Neural progenitor cell (in vitro differentiated cells): Measurements from ENCODE around the gene STK32B. TPM values are rescaled to one million over a fixed set of nuclear protein-coding genes. Genes with fewer than 3 reads are reported as not detected.
A peak's percentile ranks its signal among the peaks of the same experiment; 100 is the strongest.

ENCODE experiments used
- DNase-seq: peaks from one replicate; pipeline ENCODE4 v3.0.0-alpha.2; 2016; ENCODE audit warnings: low spot score
- H2AFZ ChIP-seq: fragments of 200-600 bp; sonication (generic); replicated peaks from 2 replicates; pipeline ENCODE4 v1.6.1; 2016; ENCODE audit warnings: antibody characterized with exemption
- H3F3A ChIP-seq: fragments of 200-600 bp; sonication (generic); 2 replicates; pipeline ENCODE4 v1.6.1; 2016; ENCODE audit warnings: antibody characterized with exemption, low read depth
- H3K27ac ChIP-seq: fragments of 200-600 bp; sonication (generic); 2 replicates; pipeline ENCODE4 v1.5.1; 2016; ENCODE audit warnings: mild to moderate bottlenecking
- H3K27me3 ChIP-seq: fragments of 200-600 bp; sonication (generic); 2 replicates; pipeline ENCODE4 v1.6.1; 2016; ENCODE audit warnings: mild to moderate bottlenecking, moderate library complexity
- H3K36me3 ChIP-seq: fragments of 200-600 bp; sonication (generic); 2 replicates; pipeline ENCODE4 v1.5.1; 2016
- H3K4me1 ChIP-seq: fragments of 200-600 bp; sonication (generic); 2 replicates; pipeline ENCODE4 v1.6.1; 2016; ENCODE audit warnings: mixed run types
- H3K4me2 ChIP-seq: fragments of 200-600 bp; sonication (generic); 2 replicates; pipeline ENCODE4 v1.6.1; 2016
- H3K4me3 ChIP-seq: fragments of 200-600 bp; sonication (generic); 2 replicates; pipeline ENCODE4 v1.5.1; 2016
- H3K79me2 ChIP-seq: fragments of 200-600 bp; sonication (generic); 2 replicates; pipeline ENCODE4 v1.6.1; 2016; ENCODE audit warnings: low read depth
- H3K9ac ChIP-seq: fragments of 200-600 bp; sonication (generic); 2 replicates; pipeline ENCODE4 v1.6.1; 2016
- H3K9me3 ChIP-seq: fragments of 200-600 bp; sonication (generic); 2 replicates; pipeline ENCODE4 v1.5.1; 2016; ENCODE audit warnings: low read depth
- H4K20me1 ChIP-seq: fragments of 200-600 bp; sonication (generic); 2 replicates; pipeline ENCODE4 v1.6.1; 2016; ENCODE audit warnings: low read depth
- H3K27ac Mint-ChIP-seq: 3 replicates; pipeline ENCODE4 v1.8.0; 2021; ENCODE audit warnings: mixed read lengths
- H3K27me3 Mint-ChIP-seq: 2 replicates; pipeline ENCODE4 v1.8.0; 2022; ENCODE audit warnings: low read depth, mild to moderate bottlenecking, inconsistent platforms, moderate library complexity, mixed read lengths; ENCODE audit not compliant: insufficient read depth
- H3K36me3 Mint-ChIP-seq: 3 replicates; pipeline ENCODE4 v1.8.0; 2021; ENCODE audit warnings: mixed read lengths
- H3K4me1 Mint-ChIP-seq: 3 replicates; pipeline ENCODE4 v1.8.0; 2021; ENCODE audit warnings: mixed read lengths
- H3K4me3 Mint-ChIP-seq: 3 replicates; pipeline ENCODE4 v1.8.0; 2021; ENCODE audit warnings: mild to moderate bottlenecking, moderate library complexity, mixed read lengths
- H3K9me3 Mint-ChIP-seq: 3 replicates; pipeline ENCODE4 v1.8.0; 2020; ENCODE audit warnings: mixed read lengths
- CTCF ChIP-seq: fragments of 200-600 bp; sonication (generic); IDR thresholded peaks from 2 replicates; pipeline ENCODE4 v1.5.1; 2017; ENCODE audit warnings: antibody characterized with exemption, mild to moderate bottlenecking
- EZH2 ChIP-seq: fragments of 200-600 bp; sonication (generic); IDR thresholded peaks from 2 replicates; pipeline ENCODE4 v1.6.1; 2017; ENCODE audit warnings: antibody characterized with exemption, mild to moderate bottlenecking, moderate library complexity
- EZH2phosphoT487 ChIP-seq: fragments of 200-600 bp; sonication (generic); IDR thresholded peaks from 2 replicates; pipeline ENCODE4 v1.6.1; 2017; ENCODE audit warnings: antibody characterized with exemption
- total RNA-seq: library from RNA; depleted of rRNA; stranded (reverse); fragments of >200 nt; gene quantifications from 2 replicates; pipeline ENCODE4 v1.2.3, GENCODE V29; 2015; ENCODE audit warnings: low replicate concordance

Gene STK32B
- total RNA-seq, 1 donor from 2014 or later, result 2.5 TPM

- H3K4me3 ChIP-seq, result no peak overlapping the region
- no peaks in the 10 kb centered on the region for H3F3A ChIP-seq
- H3K79me2 ChIP-seq, result no peaks in the 10 kb centered on the region
- H2AFZ ChIP-seq, result no peak overlapping the region
- no peaks in the 10 kb centered on the region for H3K36me3 Mint-ChIP-seq
- no peak overlapping the region for H3K27ac ChIP-seq
- no peak overlapping the region for H3K9ac ChIP-seq
- no peaks in the 10 kb centered on the region for H4K20me1 ChIP-seq
- no peak overlapping the region for H3K4me2 ChIP-seq
- no peak overlapping the region for H3K27ac Mint-ChIP-seq
- peaks cover 7% of the 10 kb centered on the region for H3K4me1 ChIP-seq
- TF ChIP-seq CTCF, result no peak
- TF ChIP-seq EZH2, result no peak
- TF ChIP-seq EZH2phosphoT487, result no peak
- no peaks in the 10 kb centered on the region for H3K36me3 ChIP-seq
- DNase-seq, result no peak
- H3K27me3 Mint-ChIP-seq, result no peaks in the 10 kb centered on the region
- H3K27me3 ChIP-seq, result no peaks in the 10 kb centered on the region
- H3K9me3 ChIP-seq, result no peaks in the 10 kb centered on the region
- peaks cover under 1% of the 10 kb centered on the region for H3K4me1 Mint-ChIP-seq
- no peak overlapping the region for H3K4me3 Mint-ChIP-seq
- H3K9me3 Mint-ChIP-seq, result no peaks in the 10 kb centered on the region
These were observed 87.9 kb downstream of the STK32B start for GRCh38 chr4:5139141-5139540.

- DNase-seq, result no peak
- Histone ChIP-seq H3F3A (no peaks in the 10 kb centered on the region), H3K9ac (no peak overlapping the region), H3K79me2 (no peaks in the 10 kb centered on the region), H3K36me3 (no peaks in the 10 kb centered on the region), H2AFZ (no peak overlapping the region), H3K27me3 (no peaks in the 10 kb centered on the region), H3K4me3 (no peak overlapping the region), H4K20me1 (no peaks in the 10 kb centered on the region), H3K4me2 (no peak overlapping the region), H3K27ac (no peak overlapping the region), H3K9me3 (no peaks in the 10 kb centered on the region), H3K4me1 (no peaks in the 10 kb centered on the region)
- Mint-ChIP-seq H3K36me3 (no peaks in the 10 kb centered on the region), H3K27ac (no peak overlapping the region), H3K4me3 (no peak overlapping the region), H3K9me3 (peaks cover 4% of the 10 kb centered on the region), H3K4me1 (no peaks in the 10 kb centered on the region), H3K27me3 (no peaks in the 10 kb centered on the region)
- no peak for TF ChIP-seq EZH2
- no peak for TF ChIP-seq EZH2phosphoT487
- TF ChIP-seq CTCF, result no peak
These were observed 90.5 kb downstream of the STK32B start for GRCh38 chr4:5141802-5142201.

- no peaks in the 10 kb centered on the region for H3K27me3 Mint-ChIP-seq
- H3K9me3 ChIP-seq, result no peaks in the 10 kb centered on the region
- peaks cover 4% of the 10 kb centered on the region for H3K9me3 Mint-ChIP-seq
- DNase-seq, result peak; percentile 75
- H3K27me3 ChIP-seq, result peaks cover 2% of the 10 kb centered on the region
- no peak overlapping the region for H3K4me3 Mint-ChIP-seq
- H3K4me1 ChIP-seq, result no peaks in the 10 kb centered on the region
- H3K36me3 Mint-ChIP-seq, result no peaks in the 10 kb centered on the region
- H3K4me3 ChIP-seq, result no peak overlapping the region
- no peak overlapping the region for H2AFZ ChIP-seq
- H3K27ac Mint-ChIP-seq, result no peak overlapping the region
- no peaks in the 10 kb centered on the region for H3K79me2 ChIP-seq
- H4K20me1 ChIP-seq, result no peaks in the 10 kb centered on the region
- TF ChIP-seq EZH2phosphoT487 (no peak), CTCF (peak; percentile 71)
- no peaks in the 10 kb centered on the region for H3K4me1 Mint-ChIP-seq
- no peaks in the 10 kb centered on the region for H3F3A ChIP-seq
- H3K36me3 ChIP-seq, result no peaks in the 10 kb centered on the region
- no peak overlapping the region for H3K4me2 ChIP-seq
- no peak overlapping the region for H3K27ac ChIP-seq
- H3K9ac ChIP-seq, result no peak overlapping the region
These were observed 91.4 kb downstream of the STK32B start for GRCh38 chr4:5142726-5143125.
